ENCODE results near the gene HEBP2. TPM values are rescaled to one million over a fixed set of nuclear protein-coding genes. Genes with fewer than 3 reads are reported as not detected.

Gene HEBP2
- total RNA-seq, 1 donor, result 35.8 TPM

DNA sequence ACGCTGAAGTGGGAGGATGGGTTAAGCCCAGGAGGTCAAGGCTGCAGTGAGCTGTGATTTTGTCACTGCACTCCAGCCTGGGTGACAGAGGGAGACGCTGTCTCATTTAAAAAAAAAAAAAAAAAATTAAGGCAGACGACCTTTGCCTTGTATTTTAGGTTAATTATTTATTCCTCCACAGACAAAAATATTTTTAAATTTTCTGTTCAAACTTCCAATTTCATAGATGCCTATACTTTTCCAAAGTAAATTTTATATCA lies 32.6 kb upstream of the HEBP2 start:
- H3K4me2 ChIP-seq (ENCODE audit: insufficient read depth, low read length), result no peak overlapping the region

DNA sequence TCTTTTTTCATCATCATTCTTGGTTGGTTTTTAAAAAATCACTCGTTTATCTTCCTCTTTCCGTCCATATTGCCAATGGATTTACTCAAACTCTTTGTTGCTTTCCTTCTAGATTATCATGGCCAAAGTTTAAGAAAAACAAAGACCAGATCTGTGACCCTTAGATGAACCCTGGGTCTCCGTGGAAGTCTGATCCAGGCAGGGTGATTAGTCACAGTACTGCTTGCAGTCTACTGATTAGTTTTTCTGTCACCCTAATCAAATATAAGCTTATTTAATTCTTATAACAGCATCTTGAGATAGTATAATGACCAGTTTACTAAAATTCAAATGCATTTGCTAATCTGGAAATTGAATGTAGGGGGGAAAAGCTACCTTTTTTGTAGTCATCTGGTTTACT lies 32.3 kb upstream of the HEBP2 start:
- Histone ChIP-seq H3K4me1 (ENCODE audit: insufficient read depth, low read length) (no peaks in the 10 kb centered on the region), H3K27ac (ENCODE audit: low read depth, low read length) (no peak overlapping the region), H3K9me3 (ENCODE audit: low read depth, low read length) (no peaks in the 10 kb centered on the region), H4K20me1 (ENCODE audit: insufficient read depth, low read length) (no peaks in the 10 kb centered on the region), H3K4me3 (ENCODE audit: insufficient read depth, low read length) (no peak overlapping the region), H3K27me3 (ENCODE audit: insufficient read depth, low read length) (no peaks in the 10 kb centered on the region), H3K79me2 (ENCODE audit: insufficient read depth, low read length) (no peaks in the 10 kb centered on the region), H3K4me2 (ENCODE audit: insufficient read depth, low read length) (no peak overlapping the region), H3K36me3 (ENCODE audit: insufficient read depth, low read length) (no peaks in the 10 kb centered on the region), H2AFZ (ENCODE audit: low read length) (no peak overlapping the region)
- TF ChIP-seq, protein P1, sequence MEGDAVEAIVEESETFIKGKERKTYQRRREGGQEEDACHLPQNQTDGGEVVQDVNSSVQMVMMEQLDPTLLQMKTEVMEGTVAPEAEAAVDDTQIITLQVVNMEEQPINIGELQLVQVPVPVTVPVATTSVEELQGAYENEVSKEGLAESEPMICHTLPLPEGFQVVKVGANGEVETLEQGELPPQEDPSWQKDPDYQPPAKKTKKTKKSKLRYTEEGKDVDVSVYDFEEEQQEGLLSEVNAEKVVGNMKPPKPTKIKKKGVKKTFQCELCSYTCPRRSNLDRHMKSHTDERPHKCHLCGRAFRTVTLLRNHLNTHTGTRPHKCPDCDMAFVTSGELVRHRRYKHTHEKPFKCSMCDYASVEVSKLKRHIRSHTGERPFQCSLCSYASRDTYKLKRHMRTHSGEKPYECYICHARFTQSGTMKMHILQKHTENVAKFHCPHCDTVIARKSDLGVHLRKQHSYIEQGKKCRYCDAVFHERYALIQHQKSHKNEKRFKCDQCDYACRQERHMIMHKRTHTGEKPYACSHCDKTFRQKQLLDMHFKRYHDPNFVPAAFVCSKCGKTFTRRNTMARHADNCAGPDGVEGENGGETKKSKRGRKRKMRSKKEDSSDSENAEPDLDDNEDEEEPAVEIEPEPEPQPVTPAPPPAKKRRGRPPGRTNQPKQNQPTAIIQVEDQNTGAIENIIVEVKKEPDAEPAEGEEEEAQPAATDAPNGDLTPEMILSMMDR (IDR thresholded peaks at IDR 0.05; ENCODE audit: extremely low read depth, low read depth, low read length), result no peak
- DNase-seq (ENCODE audit: insufficient read length, low spot score, missing footprints), result no peak

More for the DNA sequence above, 32.6 kb upstream of the HEBP2 start:
- Histone ChIP-seq H3K4me1 (ENCODE audit: insufficient read depth, low read length) (no peaks in the 10 kb centered on the region), H3K4me3 (ENCODE audit: insufficient read depth, low read length) (no peak overlapping the region), H3K27me3 (ENCODE audit: insufficient read depth, low read length) (no peaks in the 10 kb centered on the region), H4K20me1 (ENCODE audit: insufficient read depth, low read length) (no peaks in the 10 kb centered on the region), H3K27ac (ENCODE audit: low read depth, low read length) (no peak overlapping the region), H3K36me3 (ENCODE audit: insufficient read depth, low read length) (no peaks in the 10 kb centered on the region), H3K9me3 (ENCODE audit: low read depth, low read length) (no peaks in the 10 kb centered on the region), H3K79me2 (ENCODE audit: insufficient read depth, low read length) (no peaks in the 10 kb centered on the region), H2AFZ (ENCODE audit: low read length) (no peak overlapping the region)
- no peak for DNase-seq (ENCODE audit: insufficient read length, low spot score, missing footprints)
- TF ChIP-seq, protein P1 (IDR thresholded peaks at IDR 0.05; ENCODE audit: extremely low read depth, low read depth, low read length), result no peak

DNA sequence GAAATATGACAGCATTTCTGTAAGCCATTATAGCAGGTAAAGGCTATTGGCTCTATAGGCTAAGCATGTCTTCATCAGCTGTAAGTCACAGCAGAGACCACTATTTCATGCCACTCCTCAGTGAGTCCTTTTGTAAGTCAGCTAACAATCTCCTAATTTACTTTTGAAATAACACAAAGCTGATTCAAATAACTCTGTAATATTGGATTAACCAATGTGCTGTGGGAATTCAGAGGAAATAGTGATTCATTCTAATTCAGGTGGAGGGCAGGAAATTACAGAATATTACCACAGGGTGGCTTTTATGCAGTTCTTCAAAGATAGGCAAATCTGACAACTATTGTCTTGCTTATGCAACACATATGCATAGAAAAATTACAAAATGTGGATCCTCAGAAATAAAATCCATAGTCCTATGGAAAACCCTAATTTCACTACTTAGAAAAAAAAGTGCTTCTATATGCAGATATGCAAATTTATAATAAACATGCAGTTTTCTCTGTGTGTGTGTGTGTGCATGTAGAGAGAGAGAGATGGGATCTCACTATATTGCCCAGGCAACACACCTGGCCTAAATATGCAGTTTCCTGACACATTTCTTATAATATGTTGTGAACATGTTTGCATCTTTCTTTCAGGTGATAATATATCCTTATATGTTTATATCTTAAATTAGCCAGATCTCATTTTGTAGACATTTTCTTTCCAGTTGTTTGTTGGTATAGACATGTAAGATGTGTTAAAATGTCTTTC lies 31.1 kb upstream of the HEBP2 start:
- no peaks in the 10 kb centered on the region for H4K20me1 ChIP-seq (ENCODE audit: insufficient read depth, low read length)
- H3K4me2 ChIP-seq (ENCODE audit: insufficient read depth, low read length), result no peak overlapping the region
- TF ChIP-seq, protein P1 (IDR thresholded peaks at IDR 0.05; ENCODE audit: extremely low read depth, low read depth, low read length), result no peak
- H2AFZ ChIP-seq (ENCODE audit: low read length), result no peak overlapping the region
- DNase-seq (ENCODE audit: insufficient read length, low spot score, missing footprints), result no peak
- no peaks in the 10 kb centered on the region for H3K27me3 ChIP-seq (ENCODE audit: insufficient read depth, low read length)
- no peaks in the 10 kb centered on the region for H3K9me3 ChIP-seq (ENCODE audit: low read depth, low read length)
- no peak overlapping the region for H3K27ac ChIP-seq (ENCODE audit: low read depth, low read length)
- no peaks in the 10 kb centered on the region for H3K36me3 ChIP-seq (ENCODE audit: insufficient read depth, low read length)
- H3K79me2 ChIP-seq (ENCODE audit: insufficient read depth, low read length), result no peaks in the 10 kb centered on the region
- H3K4me1 ChIP-seq (ENCODE audit: insufficient read depth, low read length), result no peaks in the 10 kb centered on the region
- no peak overlapping the region for H3K4me3 ChIP-seq (ENCODE audit: insufficient read depth, low read length)

DNA sequence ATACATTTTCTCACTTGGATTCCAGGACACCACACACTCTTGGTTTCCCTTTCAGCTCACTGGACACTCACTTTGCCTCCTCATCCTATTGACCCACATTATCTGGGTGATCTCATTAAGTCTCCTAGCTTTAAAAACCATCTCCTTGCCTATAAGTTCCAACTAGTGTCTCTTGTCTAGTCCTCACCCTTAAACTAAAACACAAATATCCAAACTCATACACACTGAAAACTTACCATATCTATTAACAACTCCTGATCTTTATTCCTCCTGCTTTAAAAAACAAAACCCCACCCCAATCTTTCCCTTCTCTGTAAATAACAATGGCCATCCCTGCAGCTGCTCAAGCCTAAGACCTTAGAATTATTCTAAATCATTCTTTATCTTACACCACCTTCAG lies 29.8 kb upstream of the HEBP2 start:
- Histone ChIP-seq H3K79me2 (ENCODE audit: insufficient read depth, low read length) (no peaks in the 10 kb centered on the region), H3K4me2 (ENCODE audit: insufficient read depth, low read length) (no peak overlapping the region), H3K4me3 (ENCODE audit: insufficient read depth, low read length) (no peak overlapping the region), H3K4me1 (ENCODE audit: insufficient read depth, low read length) (no peaks in the 10 kb centered on the region), H3K27me3 (ENCODE audit: insufficient read depth, low read length) (peaks cover 2% of the 10 kb centered on the region), H4K20me1 (ENCODE audit: insufficient read depth, low read length) (no peaks in the 10 kb centered on the region), H3K9me3 (ENCODE audit: low read depth, low read length) (no peaks in the 10 kb centered on the region), H3K36me3 (ENCODE audit: insufficient read depth, low read length) (no peaks in the 10 kb centered on the region), H3K27ac (ENCODE audit: low read depth, low read length) (no peak overlapping the region), H2AFZ (ENCODE audit: low read length) (no peak overlapping the region)
- DNase-seq (ENCODE audit: insufficient read length, low spot score, missing footprints), result no peak
- TF ChIP-seq, protein P1 (IDR thresholded peaks at IDR 0.05; ENCODE audit: extremely low read depth, low read depth, low read length), result no peak
